ENCODE data around the gene SCN5A.

Gene SCN5A

GRCh38 chr3:38618343-38618742 lies 31.1 kb downstream of the SCN5A start:
- no peak for DNase-seq

GRCh38 chr3:38617586-38617985 lies 31.9 kb downstream of the SCN5A start:
- DNase-seq = no peak

GRCh38 chr3:38617137-38617536 lies 32.4 kb downstream of the SCN5A start:
- no peak for DNase-seq

GRCh38 chr3:38616658-38617057 lies 32.8 kb downstream of the SCN5A start:
- DNase-seq = no peak

- no peak for DNase-seq
These were observed 33.4 kb downstream of the SCN5A start for GRCh38 chr3:38616111-38616510.

- no peak for DNase-seq
These were observed 34.7 kb downstream of the SCN5A start for GRCh38 chr3:38614651-38615352.

GRCh38 chr3:38614091-38614490 lies 35.4 kb downstream of the SCN5A start:
- no peak for DNase-seq

- no peak for DNase-seq
These were observed 36.1 kb downstream of the SCN5A start for GRCh38 chr3:38613426-38613825.

GRCh38 chr3:38611866-38612265 lies 37.6 kb downstream of the SCN5A start:
- DNase-seq = no peak

- DNase-seq = no peak
These were observed 38.6 kb downstream of the SCN5A start for GRCh38 chr3:38610934-38611333.

- no peak for DNase-seq
These were observed 39.1 kb downstream of the SCN5A start for GRCh38 chr3:38610436-38610835.

GRCh38 chr3:38609386-38610111 lies 39.9 kb downstream of the SCN5A start:
- no peak for DNase-seq

GRCh38 chr3:38608961-38609360 lies 40.5 kb downstream of the SCN5A start:
- no peak for DNase-seq

- DNase-seq = no peak
These were observed 41.3 kb downstream of the SCN5A start for GRCh38 chr3:38608086-38608775.

GRCh38 chr3:38606561-38606960 lies 42.9 kb downstream of the SCN5A start:
- no peak for DNase-seq

GRCh38 chr3:38605981-38606380 lies 43.5 kb downstream of the SCN5A start:
- no peak for DNase-seq

- no peak for DNase-seq
These were observed 45.2 kb downstream of the SCN5A start for GRCh38 chr3:38604246-38604645.

- DNase-seq = no peak
These were observed 45.8 kb downstream of the SCN5A start for GRCh38 chr3:38603731-38604131.

GRCh38 chr3:38602576-38603250 lies 46.8 kb downstream of the SCN5A start:
- DNase-seq = no peak

- no peak for DNase-seq
These were observed 47.4 kb downstream of the SCN5A start for GRCh38 chr3:38601956-38602550.

- DNase-seq = no peak
These were observed 48.9 kb downstream of the SCN5A start for GRCh38 chr3:38600551-38600950.

- DNase-seq = no peak
These were observed 49.6 kb downstream of the SCN5A start for GRCh38 chr3:38599886-38600285.

GRCh38 chr3:38598791-38599190 lies 50.7 kb downstream of the SCN5A start:
- DNase-seq = no peak

All from cerebellar nuclear complex (tissue), 1 donor.